HepG2 (cell line): ENCODE data around the gene ABCA2. TPM values are rescaled to one million over a fixed set of nuclear protein-coding genes. Genes with fewer than 3 reads are reported as not detected.

ENCODE experiments used
- ATAC-seq: fragments of 200-7000 bp; cut with Tn5 transposase; 3 replicates; pipeline ENCODE4 v1.9.1; 2020; ENCODE audit warnings: mild to moderate bottlenecking, moderate library complexity
- BruUV-seq: library from RNA; stranded (reverse); fragments of 400-500 nt; replicated peaks from 2 replicates; lab custom pipeline; 2021; lab: Mats Ljungman, UMichigan
- CTCF ChIA-PET: fragments of 300-600 bp; formaldehyde crosslinking; extraction: SDS; loops from one replicate; lab custom pipeline; 2021; ENCODE audit warnings: low total read pairs, inconsistent platforms, low intra/inter-chr PET ratio; lab: Yijun Ruan, JAX
- POLR2A ChIA-PET: fragments of 350-600 bp; sonication (Branson Sonifier 250); formaldehyde crosslinking; loops from one replicate; lab custom pipeline; 2020; ENCODE audit warnings: antibody characterized with exemption, inconsistent platforms; lab: Yijun Ruan, JAX
- DNase-seq: peaks from one replicate; pipeline ENCODE4 v3.0.0-alpha.2; 2015; ENCODE audit warnings: low spot score
- FAIRE-seq: peaks from 3 replicates; lab custom pipeline; 2011; peaks lifted over from hg19 to GRCh38; lab: Jason Lieb, UNC
- H2AFZ ChIP-seq: one replicate; pipeline ENCODE4 v1.6.1; 2011; ENCODE audit warnings: low read length, inconsistent platforms
- H3K27ac ChIP-seq: fragments of 300-600 bp; 3 replicates; pipeline ENCODE4 v1.8.0; 2011; ENCODE audit warnings: mixed run types, mild to moderate bottlenecking, mixed read lengths, low read length, inconsistent platforms; ENCODE audit not compliant: insufficient read depth; ENCODE audit errors: extremely low read length
- H3K27me3 ChIP-seq, 2 experiments: fragments of 200-600 bp in 1 of 2; 2 replicates in 1 of 2; 3 replicates in 1 of 2; pipeline versions ENCODE4 v1.6.0 to v1.8.0; 2011; ENCODE audit warnings: low read length in 2 of 2, mild to moderate bottlenecking in 2 of 2, moderate library complexity in 2 of 2, inconsistent platforms in 1 of 2; ENCODE audit not compliant: insufficient read depth in 2 of 2, control insufficient read depth in 1 of 2
- H3K36me3 ChIP-seq, 2 experiments: fragments of 200-600 bp in 1 of 2; replicated peaks in 1 of 2; 2 replicates in 1 of 2; 3 replicates in 1 of 2; pipeline versions ENCODE4 v1.5.1 to v1.8.0; 2011; ENCODE audit warnings: low read length in 2 of 2, inconsistent platforms in 1 of 2; ENCODE audit not compliant: insufficient read depth in 2 of 2, control insufficient read depth in 1 of 2
- H3K4me1 ChIP-seq: 2 replicates; pipeline ENCODE4 v1.5.1; 2012; ENCODE audit warnings: low read length, inconsistent platforms; ENCODE audit not compliant: insufficient read depth
- H3K4me2 ChIP-seq: 2 replicates; pipeline ENCODE4 v1.6.0; 2011; ENCODE audit warnings: low read depth, low read length, inconsistent platforms
- H3K4me3 ChIP-seq, 3 experiments: fragments of 200-600 bp in 1 of 3; sonication (generic), shearing (Covaris generic) in 1 of 3; replicated peaks in 1 of 3; 2 replicates each; pipeline ENCODE4 v1.5.1; 2011 to 2016; ENCODE audit warnings: low read length in 3 of 3, inconsistent platforms in 2 of 3, low read depth in 2 of 3, mild to moderate bottlenecking in 2 of 3, control low read depth in 1 of 3, mixed read lengths in 1 of 3; ENCODE audit not compliant: insufficient read depth in 1 of 3
- H3K79me2 ChIP-seq: one replicate; pipeline ENCODE4 v1.6.1; 2011; ENCODE audit warnings: low read length, inconsistent platforms; ENCODE audit not compliant: insufficient read depth
- H3K9ac ChIP-seq: 2 replicates; pipeline ENCODE4 v1.6.0; 2011; ENCODE audit warnings: mild to moderate bottlenecking, low read depth, low read length, inconsistent platforms; ENCODE audit not compliant: insufficient read depth
- H3K9me3 ChIP-seq: 2 replicates; pipeline ENCODE4 v1.5.1; 2012; ENCODE audit warnings: mild to moderate bottlenecking, low read length
- H4K20me1 ChIP-seq: 2 replicates; pipeline ENCODE4 v1.6.0; 2011; ENCODE audit warnings: inconsistent platforms, mild to moderate bottlenecking, low read length, moderate library complexity; ENCODE audit not compliant: insufficient read depth
- ATF6 ChIP-seq: sonication (generic); formaldehyde crosslinking; conservative IDR thresholded peaks from 2 replicates; pipeline ENCODE4 v1.4.0; 2020; ENCODE audit warnings: missing genetic modification reagents
- CBX2 ChIP-seq, 2 experiments: fragments of 200-600 bp in 1 of 2; sonication (generic); formaldehyde crosslinking in 1 of 2; IDR thresholded peaks; 2 replicates each; pipeline versions ENCODE4 v1.7.0 to v1.8.1; 2018 to 2022; ENCODE audit warnings: low read depth in 2 of 2, low read length in 1 of 2, mild to moderate bottlenecking in 1 of 2, missing genetic modification reagents in 1 of 2
- CC2D1A ChIP-seq: sonication (generic); formaldehyde crosslinking; IDR thresholded peaks from 2 replicates; pipeline ENCODE4 v1.8.1; 2023; ENCODE audit warnings: mild to moderate bottlenecking, missing genetic modification reagents
- CREB3 ChIP-seq: sonication (generic); formaldehyde crosslinking; IDR thresholded peaks from 2 replicates; pipeline ENCODE4 v1.5.0; 2020; ENCODE audit warnings: missing genetic modification reagents
- EEA1 ChIP-seq: sonication (generic); formaldehyde crosslinking; IDR thresholded peaks from 2 replicates; pipeline ENCODE4 v1.5.1; 2020; ENCODE audit warnings: mild to moderate bottlenecking, missing genetic modification reagents, borderline replicate concordance
- GMEB2 ChIP-seq: IDR thresholded peaks from 2 replicates; pipeline ENCODE4 v1.6.1; 2016; ENCODE audit warnings: missing biosample characterization, missing genetic modification reagents, low read depth
- NFE2L1 ChIP-seq: sonication (generic); formaldehyde crosslinking; IDR thresholded peaks from 2 replicates; pipeline ENCODE4 v1.4.0; 2020; ENCODE audit warnings: missing genetic modification reagents, mild to moderate bottlenecking, borderline replicate concordance
- NFKBIZ ChIP-seq: IDR thresholded peaks from 2 replicates; pipeline ENCODE4 v1.6.1; 2018; ENCODE audit warnings: missing genetic modification reagents, missing compliant biosample characterization
- PAWR ChIP-seq: sonication (generic); formaldehyde crosslinking; IDR thresholded peaks from 2 replicates; pipeline ENCODE4 v1.4.0; 2020; ENCODE audit warnings: missing genetic modification reagents, mild to moderate bottlenecking, borderline replicate concordance
- RAD51 ChIP-seq: fragments of 450-650 bp; IDR thresholded peaks from 2 replicates; pipeline ENCODE4 v1.6.1; 2016; ENCODE audit warnings: borderline replicate concordance
- SSRP1 ChIP-seq: IDR thresholded peaks from 2 replicates; pipeline ENCODE4 v1.6.1; 2016; ENCODE audit warnings: control low read depth
- THAP11 ChIP-seq: IDR thresholded peaks from 2 replicates; pipeline ENCODE4 v1.6.1; 2016; ENCODE audit warnings: missing biosample characterization, missing genetic modification reagents
- ZNF253 ChIP-seq: sonication (generic); formaldehyde crosslinking; IDR thresholded peaks from 2 replicates; pipeline ENCODE4 v1.8.0; 2022; ENCODE audit warnings: mild to moderate bottlenecking, missing genetic modification reagents, borderline replicate concordance
- ZNF33B ChIP-seq: sonication (generic); formaldehyde crosslinking; IDR thresholded peaks from 2 replicates; pipeline ENCODE4 v1.5.1; 2020; ENCODE audit warnings: mild to moderate bottlenecking, missing genetic modification reagents
- ZNF350 ChIP-seq: sonication (generic); formaldehyde crosslinking; IDR thresholded peaks from 2 replicates; pipeline ENCODE4 v1.4.0; 2020; ENCODE audit warnings: mild to moderate bottlenecking, low read depth, missing genetic modification reagents, borderline replicate concordance
- ZSCAN30 ChIP-seq: sonication (generic); formaldehyde crosslinking; IDR thresholded peaks from 2 replicates; pipeline ENCODE4 v1.5.0; 2020; ENCODE audit warnings: mild to moderate bottlenecking, missing genetic modification reagents
- WGBS: methylation state at CpG from one replicate; pipeline ENCODE4 v1.1.6; 2017; ENCODE audit warnings: low lambda C conversion rate; 5-methylcytosine and 5-hydroxymethylcytosine counted together
- in situ Hi-C: cut with HindIII; loops from 2 replicates; pipeline ENCODE4 v1.10.0; 2017; ENCODE audit warnings: low pct_unique_long_range_greater_than_20kb; ENCODE audit not compliant: extremely low pct_ligation_motif_present
- intact Hi-C: fragments of 100-400 bp; cut with micrococcal nuclease; formaldehyde crosslinking; loops from one replicate; pipeline ENCODE4 v1.10.0; 2022; ENCODE audit not compliant: unreplicated experiment
- polyA plus RNA-seq, 8 experiments: library from polyadenylated mRNA; depleted of rRNA in 3 of 8; stranded (reverse) in 7 of 8; unstranded in 1 of 8; fragments of >200 nt; fragmentation: Illumina TruSeq in 4 of 8; extraction: Trizol in 4 of 8; gene quantifications; 2 replicates each; pipeline versions ENCODE4 v1.2.1 to v1.2.3, GENCODE V29; 2011 to 2016; ENCODE audit warnings: low read depth in 4 of 8, missing spikeins in 1 of 8, mixed read lengths in 1 of 8; ENCODE audit not compliant: insufficient read depth in 1 of 8
- total RNA-seq, 5 experiments: library from RNA; depleted of rRNA; stranded (reverse); fragments of >200 nt; fragmentation: Illumina TruSeq; extraction: Trizol; gene quantifications; 2 replicates each; pipeline ENCODE4 v1.2.3, GENCODE V29; 2016; ENCODE audit warnings: low read depth in 1 of 5

ABCA2 gene
- total and polyA plus RNA-seq, 2 of the 13 experiments (the other 11 are each of a cell fraction or from before 2014, with no cell fraction given) = 2.9 to 19.2 TPM

- Histone ChIP-seq H3K79me2 (no peaks in the 10 kb centered on the region), H3K36me3 (peaks cover 1 to 2% of the 10 kb centered on the region in 2 experiments; a peak in 1 of 5 replicates), H3K9me3 (no peaks in the 10 kb centered on the region), H3K4me3 (no peak overlapping the region), H3K9ac (no peak overlapping the region), H3K4me2 (no peak overlapping the region), H3K27ac (no peak overlapping the region), H4K20me1 (no peaks in the 10 kb centered on the region), H3K27me3 (no peaks in the 10 kb centered on the region), H2AFZ (no peak overlapping the region), H3K4me1 (peaks cover 27% of the 10 kb centered on the region)
- ATAC-seq (no peak), DNase-seq (no peak), FAIRE-seq (no peak)
- ChIA-PET POLR2A (no interaction called here), CTCF (no interaction called here)
- BruUV-seq = no TSS peak
- TF ChIP-seq ZSCAN30 = no peak
- TF ChIP-seq CC2D1A (CRISPR knock-in tag) = no peak
- TF ChIP-seq SSRP1 = no peak
- TF ChIP-seq CREB3 = no peak
- TF ChIP-seq THAP11 (CRISPR knock-in tag) = no peak
- no peak for TF ChIP-seq NFKBIZ (CRISPR knock-in tag)
- no peak for TF ChIP-seq ZNF253 (CRISPR knock-in tag)
- TF ChIP-seq NFE2L1 = no peak
- TF ChIP-seq CBX2 (IDR thresholded peaks at IDR 0.05; ENCODE audit: low read depth, low read length) = no peak
- no peak for TF ChIP-seq CBX2 (CRISPR knock-in tag; IDR thresholded peaks at IDR 0.05; ENCODE audit: low read depth)
- TF ChIP-seq ZNF350 = no peak
- no peak for TF ChIP-seq ZNF33B (CRISPR knock-in tag)
- TF ChIP-seq ATF6 = no peak
- TF ChIP-seq RAD51 = no peak
- TF ChIP-seq GMEB2 (CRISPR knock-in tag) = no peak
- TF ChIP-seq PAWR = no peak
- no peak for TF ChIP-seq EEA1
- WGBS = 93% methylated on average over 5 of the region's 36 CpGs
- in situ Hi-C loops (no loop called here), intact Hi-C loops (no loop called here)
Observed at GRCh38 chr9:137018761-137019559, 9.1 kb downstream of the ABCA2 start.
